RWPE2 (cell line): Measurements from ENCODE around the gene OGG1.
"Not testable (repeated sequence)": the region's sequence is repeated elsewhere in the genome, so short reads cannot be mapped to it uniquely, and the experiment has no call there.

ENCODE experiments used
- ATAC-seq: fragments of 200-7000 bp; cut with Tn5 transposase; 3 replicates; pipeline ENCODE4 v1.9.1; 2021; ENCODE audit warnings: low read depth
- DNase-seq: peaks from one replicate; pipeline ENCODE4 v3.0.0-alpha.2; 2020; ENCODE audit warnings: low spot score
- H3K27ac ChIP-seq: fragments of 450-650 bp; 2 replicates; pipeline ENCODE4 v1.5.1; 2017; ENCODE audit warnings: mild to moderate bottlenecking; ENCODE audit not compliant: poor library complexity, severe bottlenecking
- H3K27me3 ChIP-seq: fragments of 250-450 bp; sonication (Bioruptor Pico); 2 replicates; pipeline ENCODE4 v1.5.1; 2021; ENCODE audit warnings: mild to moderate bottlenecking, moderate library complexity; ENCODE audit not compliant: insufficient read depth, poor library complexity, severe bottlenecking
- H3K36me3 ChIP-seq: fragments of 250-450 bp; sonication (Bioruptor Pico); 2 replicates; pipeline ENCODE4 v1.5.1; 2020; ENCODE audit warnings: low read depth, mild to moderate bottlenecking, moderate library complexity
- H3K4me1 ChIP-seq: fragments of 250-450 bp; sonication (Bioruptor Pico); 2 replicates; pipeline ENCODE4 v1.5.1; 2021; ENCODE audit warnings: mild to moderate bottlenecking, moderate library complexity; ENCODE audit not compliant: insufficient read depth, poor library complexity, severe bottlenecking
- H3K4me3 ChIP-seq: fragments of 250-450 bp; sonication (Bioruptor Pico); 2 replicates; pipeline ENCODE4 v1.5.1; 2021; ENCODE audit warnings: mild to moderate bottlenecking, moderate library complexity; ENCODE audit not compliant: severe bottlenecking
- H3K9me3 ChIP-seq: fragments of 250-450 bp; sonication (Bioruptor Pico); 2 replicates; pipeline ENCODE4 v1.5.1; 2021; ENCODE audit warnings: mild to moderate bottlenecking, moderate library complexity; ENCODE audit not compliant: severe bottlenecking
- CTCF ChIP-seq: fragments of 450-650 bp; IDR thresholded peaks from one replicate; pipeline ENCODE4 v1.5.1; 2017; ENCODE audit warnings: mild to moderate bottlenecking, moderate library complexity; ENCODE audit not compliant: poor library complexity, severe bottlenecking

Gene OGG1

GRCh38 chr3:9768141-9768775 lies 18.5 kb downstream of the OGG1 start:
- no peak overlapping the region for H3K4me3 ChIP-seq
- TF ChIP-seq CTCF = no peak
- no peaks in the 10 kb centered on the region for H3K4me1 ChIP-seq
- H3K27ac ChIP-seq = no peak overlapping the region
- no peaks in the 10 kb centered on the region for H3K27me3 ChIP-seq
- no peaks in the 10 kb centered on the region for H3K36me3 ChIP-seq
- H3K9me3 ChIP-seq = no peaks in the 10 kb centered on the region
- DNase-seq = no peak
- no peak for ATAC-seq

GRCh38 chr3:9769012-9769411 lies 19.3 kb downstream of the OGG1 start:
- Histone ChIP-seq H3K36me3 (no peaks in the 10 kb centered on the region), H3K27ac (no peak overlapping the region), H3K4me1 (no peaks in the 10 kb centered on the region), H3K9me3 (no peaks in the 10 kb centered on the region), H3K4me3 (peak overlapping the region; percentile 49), H3K27me3 (no peaks in the 10 kb centered on the region)
- DNase-seq (no peak), ATAC-seq (no peak; the same call in 2 of the 3 replicates)
- no peak for TF ChIP-seq CTCF

DNA sequence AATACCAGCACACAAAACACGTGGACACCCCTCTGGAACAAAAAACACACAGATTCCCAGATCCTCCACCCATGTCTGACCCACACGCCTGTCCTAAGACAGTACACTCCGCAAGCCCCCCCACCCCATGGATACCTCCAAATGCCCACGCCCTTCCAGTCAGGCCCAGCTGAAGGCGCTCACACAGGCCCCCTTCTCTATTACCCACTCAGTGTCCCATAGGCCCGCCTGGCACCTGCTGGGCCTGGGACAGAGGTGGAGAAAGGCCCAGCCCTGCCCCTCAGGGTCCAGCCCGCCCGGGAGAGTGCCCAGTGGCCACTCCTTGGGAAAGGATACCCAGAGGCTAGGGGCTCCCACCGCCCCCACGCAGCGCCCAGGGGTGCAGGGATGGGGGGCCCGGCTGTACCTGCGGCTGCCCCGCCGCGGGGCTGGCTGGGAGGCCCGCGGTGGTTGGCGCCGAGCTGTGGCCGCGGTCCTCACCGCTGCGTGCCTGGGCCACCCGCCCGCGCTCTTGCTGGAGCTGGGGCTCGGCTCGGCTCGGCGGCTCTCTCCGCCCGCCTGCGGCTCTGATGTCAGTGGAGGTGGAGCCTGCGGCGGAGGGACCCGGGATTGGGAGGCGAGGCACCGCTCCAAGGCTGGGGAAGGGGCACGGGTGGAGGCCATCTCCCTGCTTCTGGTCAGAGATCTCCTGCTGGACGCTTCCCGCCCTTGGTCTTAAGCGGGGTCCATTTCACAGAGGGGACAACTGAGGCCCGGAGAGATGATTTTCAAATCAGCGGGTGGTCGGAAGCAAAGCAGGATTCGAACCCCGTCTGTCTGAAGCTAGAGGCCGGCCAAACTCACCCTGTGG lies 19.9 kb downstream of the OGG1 start, which contains the start of gene CAMK1:
Gene CAMK1, minus strand, starts transcription at position 522 of the 850 bp plus-strand sequence. CDS start 2,198 bp downstream, outside the sequence.
- Histone ChIP-seq H3K4me3 (peak within 1 kb of the TSS; percentile 49), H3K27me3 (no peaks in the 10 kb centered on the region), H3K4me1 (no peaks in the 10 kb centered on the region), H3K36me3 (no peaks in the 10 kb centered on the region), H3K9me3 (no peaks in the 10 kb centered on the region), H3K27ac (no peak within 1 kb of the TSS)
- ATAC-seq (peak; percentile 95), DNase-seq (no peak)
- no peak for TF ChIP-seq CTCF

DNA sequence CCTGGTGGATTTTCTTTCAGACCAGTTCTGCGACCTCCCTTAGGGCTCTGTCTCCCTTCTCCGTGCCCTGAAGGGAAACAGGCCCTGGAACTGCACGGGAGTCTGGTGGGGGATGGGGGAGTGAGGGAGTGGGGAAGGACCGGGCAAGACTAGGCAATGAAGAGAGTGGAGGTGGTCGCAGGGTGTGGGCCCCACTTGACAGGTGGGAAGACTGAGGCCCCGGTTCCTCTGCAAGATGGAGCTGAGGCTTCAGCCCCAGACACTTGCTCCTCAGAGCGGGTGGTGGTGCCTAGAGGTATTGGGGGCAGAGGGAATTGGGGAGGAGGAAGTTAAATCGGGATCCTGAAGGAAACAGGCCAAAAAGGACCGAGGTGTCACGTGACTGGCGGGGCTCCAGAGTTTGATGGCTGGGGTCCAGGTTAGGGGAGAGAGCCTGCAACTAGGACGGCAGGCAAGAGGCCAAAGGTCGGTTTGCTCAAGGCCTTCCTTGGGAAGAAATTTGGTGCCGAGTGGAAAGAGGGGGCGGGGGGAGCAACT lies 20.6 kb downstream of the OGG1 start:
- TF ChIP-seq CTCF = no peak
- Histone ChIP-seq H3K9me3 (no peaks in the 10 kb centered on the region), H3K36me3 (no peaks in the 10 kb centered on the region), H3K4me3 (peak overlapping the region; percentile 49), H3K4me1 (no peaks in the 10 kb centered on the region), H3K27me3 (no peaks in the 10 kb centered on the region), H3K27ac (no peak overlapping the region)
- ATAC-seq (no peak), DNase-seq (no peak)

DNA sequence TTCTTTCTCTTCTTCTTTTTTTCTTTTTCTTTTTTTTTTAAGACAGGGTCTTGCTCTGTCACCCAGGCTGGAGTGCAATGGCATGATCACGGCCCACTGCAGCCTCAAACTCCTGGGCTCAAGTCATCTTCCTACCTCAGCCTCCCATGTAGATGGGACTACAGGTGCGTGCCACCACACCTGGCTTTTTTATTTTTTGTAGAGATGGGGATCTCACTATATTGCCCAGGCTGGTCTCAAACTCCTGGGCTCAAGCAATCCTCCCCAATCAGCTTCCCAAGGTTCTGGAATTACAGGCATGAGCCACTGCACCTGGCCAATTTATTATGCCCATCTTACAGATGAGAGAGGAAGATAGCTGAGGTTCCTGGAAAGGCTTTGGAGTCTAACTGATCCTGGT lies 21.3 kb downstream of the OGG1 start:
- H3K9me3 ChIP-seq, H3K4me3 ChIP-seq, H3K27me3 ChIP-seq, H3K4me1 ChIP-seq, ATAC-seq, H3K27ac ChIP-seq, DNase-seq, H3K36me3 ChIP-seq: not testable (repeated sequence)
